Neural cell (in vitro differentiated cells): Measurements from ENCODE around the gene RPL36. TPM values are rescaled to one million over a fixed set of nuclear protein-coding genes. Genes with fewer than 3 reads are reported as not detected.

Experiments
- H2AFZ ChIP-seq: fragments of 200-600, 300-800 bp; sonication (generic), shearing (Covaris generic); 2 replicates; pipeline ENCODE4 v1.6.0; 2014; ENCODE audit warnings: low read depth, mild to moderate bottlenecking, antibody characterized with exemption, low read length, moderate library complexity
- H3F3A ChIP-seq: fragments of 200-600 bp; shearing (Covaris generic); 2 replicates; pipeline ENCODE4 v1.6.1; 2016; ENCODE audit warnings: mild to moderate bottlenecking, moderate library complexity, mixed read lengths, antibody characterized with exemption, low read length; ENCODE audit not compliant: insufficient read depth, poor library complexity, severe bottlenecking
- H3K27ac ChIP-seq: fragments of 200-600, 300-800 bp; sonication (generic), shearing (Covaris generic); 2 replicates; pipeline ENCODE4 v1.5.1; 2014; ENCODE audit warnings: mild to moderate bottlenecking, low read length, moderate library complexity
- H3K27me3 ChIP-seq: fragments of 300-800, 200-600 bp; sonication (generic), shearing (Covaris generic); 2 replicates; pipeline ENCODE4 v1.6.0; 2014; ENCODE audit warnings: mild to moderate bottlenecking, low read depth, low read length, moderate library complexity; ENCODE audit not compliant: insufficient read depth
- H3K36me3 ChIP-seq: fragments of 300-800, 200-600 bp; sonication (generic), shearing (Covaris generic); 2 replicates; pipeline ENCODE4 v1.5.1; 2014; ENCODE audit warnings: mild to moderate bottlenecking, antibody characterized with exemption, low read length, moderate library complexity; ENCODE audit not compliant: insufficient read depth
- H3K4me2 ChIP-seq: fragments of 300-800, 200-600 bp; sonication (generic), shearing (Covaris generic); 2 replicates; pipeline ENCODE4 v1.6.0; 2014; ENCODE audit warnings: mild to moderate bottlenecking, low read length
- H3K4me3 ChIP-seq: fragments of 300-800, 200-600 bp; sonication (generic), shearing (Covaris generic); 2 replicates; pipeline ENCODE4 v1.5.1; 2014; ENCODE audit warnings: mild to moderate bottlenecking, low read length, moderate library complexity
- H3K79me2 ChIP-seq: fragments of 200-600 bp; shearing (Covaris generic); replicated peaks from 2 replicates; pipeline ENCODE4 v1.6.0; 2014; ENCODE audit warnings: mild to moderate bottlenecking, low read length, moderate library complexity; ENCODE audit not compliant: insufficient read depth
- H3K9ac ChIP-seq: fragments of 300-800, 200-600 bp; sonication (generic), shearing (Covaris generic); 2 replicates; pipeline ENCODE4 v1.6.1; 2016; ENCODE audit warnings: mild to moderate bottlenecking, low read length, mixed read lengths
- H3K9me2 ChIP-seq: fragments of 200-600 bp; shearing (Covaris generic); 2 replicates; pipeline ENCODE4 v1.6.1; 2016; ENCODE audit warnings: mild to moderate bottlenecking, low read length, mixed read lengths; ENCODE audit not compliant: insufficient read depth
- H3K9me3 ChIP-seq: fragments of 200-600, 300-800 bp; sonication (generic), shearing (Covaris generic); 2 replicates; pipeline ENCODE4 v1.6.1; 2016; ENCODE audit warnings: mild to moderate bottlenecking, mixed run types, low read length, moderate library complexity, mixed read lengths
- H4K20me1 ChIP-seq: fragments of 200-600 bp; shearing (Covaris generic); 2 replicates; pipeline ENCODE4 v1.6.1; 2016; ENCODE audit warnings: mild to moderate bottlenecking, mixed run types; ENCODE audit not compliant: insufficient read depth
- EP300 ChIP-seq: fragments of 450-650 bp; conservative IDR thresholded peaks from 2 replicates; pipeline ENCODE4 v1.6.1; 2014; ENCODE audit warnings: antibody characterized with exemption, mild to moderate bottlenecking, moderate library complexity; ENCODE audit not compliant: poor library complexity, severe bottlenecking
- EZH2 ChIP-seq: fragments of 200-600, 300-800 bp; shearing (Covaris generic), sonication (generic); IDR thresholded peaks from 2 replicates; pipeline ENCODE4 v1.6.1; 2014; ENCODE audit warnings: antibody characterized with exemption, low read length, borderline replicate concordance, mild to moderate bottlenecking; ENCODE audit not compliant: insufficient read depth, poor library complexity, severe bottlenecking
- MXI1 ChIP-seq: fragments of 450-650 bp; conservative IDR thresholded peaks from 2 replicates; pipeline ENCODE4 v1.6.1; 2014; ENCODE audit warnings: antibody characterized with exemption, mild to moderate bottlenecking; ENCODE audit not compliant: poor library complexity, severe bottlenecking
- POLR2AphosphoS5 ChIP-seq: IDR thresholded peaks from 2 replicates; pipeline ENCODE4 v1.6.1; 2012
- RAD21 ChIP-seq: fragments of 450-650 bp; conservative IDR thresholded peaks from 2 replicates; pipeline ENCODE4 v1.6.1; 2014; ENCODE audit warnings: antibody characterized with exemption, mild to moderate bottlenecking, moderate library complexity
- SMC3 ChIP-seq: fragments of 450-650 bp; conservative IDR thresholded peaks from 2 replicates; pipeline ENCODE4 v1.6.1; 2014; ENCODE audit warnings: antibody characterized with exemption, mild to moderate bottlenecking, moderate library complexity; ENCODE audit not compliant: poor library complexity
- TAF1 ChIP-seq: IDR thresholded peaks from 2 replicates; pipeline ENCODE4 v1.6.1; 2012; ENCODE audit warnings: low read depth
- polyA plus RNA-seq: library from polyadenylated mRNA; depleted of rRNA; stranded (reverse); fragments of >200 nt; gene quantifications from 2 replicates; pipeline ENCODE4 v1.2.3, GENCODE V29; 2014
- TF ChIP-seq, protein P1 (sequence below): IDR thresholded peaks from 2 replicates; pipeline ENCODE4 v1.6.1; 2012; ENCODE audit warnings: borderline replicate concordance
- TF ChIP-seq, protein P2 (sequence below): fragments of 450-650 bp; IDR thresholded peaks from 2 replicates; pipeline ENCODE4 v1.5.1; 2014; ENCODE audit warnings: antibody characterized with exemption, mild to moderate bottlenecking, moderate library complexity; ENCODE audit not compliant: poor library complexity, severe bottlenecking

RPL36 gene
- polyA plus RNA-seq, 1 donor from 2014 or later: 358 TPM

DNA sequence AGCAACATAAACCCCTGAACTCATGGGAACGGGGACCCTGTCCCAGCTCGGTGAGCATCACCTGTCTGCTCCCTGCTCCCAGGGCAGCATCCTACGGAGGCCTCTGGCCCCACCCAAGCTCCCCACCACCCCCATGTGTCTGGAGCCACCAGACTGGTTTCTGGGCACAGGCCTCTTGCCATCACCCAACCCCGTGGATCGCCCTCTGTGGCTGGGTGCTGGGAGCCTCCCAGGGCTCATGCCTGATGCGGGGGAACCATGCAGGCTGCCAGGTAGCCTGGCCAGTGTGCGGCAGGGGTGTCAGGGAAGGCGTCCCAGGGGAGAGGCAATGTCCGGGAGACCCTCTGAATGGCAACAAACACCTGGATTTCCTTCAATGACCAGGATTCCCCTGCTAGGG is 12.5 kb upstream of the RPL36 start:
- Histone ChIP-seq H3K4me3 (no peak overlapping the region), H3K9me3 (no peaks in the 10 kb centered on the region), H3F3A (no peaks in the 10 kb centered on the region), H3K9ac (no peak overlapping the region), H3K27ac (no peak overlapping the region), H4K20me1 (no peaks in the 10 kb centered on the region), H2AFZ (no peak overlapping the region), H3K4me2 (no peak overlapping the region), H3K36me3 (no peaks in the 10 kb centered on the region), H3K9me2 (no peaks in the 10 kb centered on the region), H3K79me2 (peaks cover 12% of the 10 kb centered on the region), H3K27me3 (no peaks in the 10 kb centered on the region)
- TF ChIP-seq POLR2AphosphoS5: no peak
- TF ChIP-seq EZH2: no peak
- TF ChIP-seq TAF1: no peak
- no peak for TF ChIP-seq EP300
- TF ChIP-seq, protein P1, sequence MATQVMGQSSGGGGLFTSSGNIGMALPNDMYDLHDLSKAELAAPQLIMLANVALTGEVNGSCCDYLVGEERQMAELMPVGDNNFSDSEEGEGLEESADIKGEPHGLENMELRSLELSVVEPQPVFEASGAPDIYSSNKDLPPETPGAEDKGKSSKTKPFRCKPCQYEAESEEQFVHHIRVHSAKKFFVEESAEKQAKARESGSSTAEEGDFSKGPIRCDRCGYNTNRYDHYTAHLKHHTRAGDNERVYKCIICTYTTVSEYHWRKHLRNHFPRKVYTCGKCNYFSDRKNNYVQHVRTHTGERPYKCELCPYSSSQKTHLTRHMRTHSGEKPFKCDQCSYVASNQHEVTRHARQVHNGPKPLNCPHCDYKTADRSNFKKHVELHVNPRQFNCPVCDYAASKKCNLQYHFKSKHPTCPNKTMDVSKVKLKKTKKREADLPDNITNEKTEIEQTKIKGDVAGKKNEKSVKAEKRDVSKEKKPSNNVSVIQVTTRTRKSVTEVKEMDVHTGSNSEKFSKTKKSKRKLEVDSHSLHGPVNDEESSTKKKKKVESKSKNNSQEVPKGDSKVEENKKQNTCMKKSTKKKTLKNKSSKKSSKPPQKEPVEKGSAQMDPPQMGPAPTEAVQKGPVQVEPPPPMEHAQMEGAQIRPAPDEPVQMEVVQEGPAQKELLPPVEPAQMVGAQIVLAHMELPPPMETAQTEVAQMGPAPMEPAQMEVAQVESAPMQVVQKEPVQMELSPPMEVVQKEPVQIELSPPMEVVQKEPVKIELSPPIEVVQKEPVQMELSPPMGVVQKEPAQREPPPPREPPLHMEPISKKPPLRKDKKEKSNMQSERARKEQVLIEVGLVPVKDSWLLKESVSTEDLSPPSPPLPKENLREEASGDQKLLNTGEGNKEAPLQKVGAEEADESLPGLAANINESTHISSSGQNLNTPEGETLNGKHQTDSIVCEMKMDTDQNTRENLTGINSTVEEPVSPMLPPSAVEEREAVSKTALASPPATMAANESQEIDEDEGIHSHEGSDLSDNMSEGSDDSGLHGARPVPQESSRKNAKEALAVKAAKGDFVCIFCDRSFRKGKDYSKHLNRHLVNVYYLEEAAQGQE: no peak
- TF ChIP-seq SMC3: no peak
- TF ChIP-seq MXI1: no peak
- TF ChIP-seq, protein P2, sequence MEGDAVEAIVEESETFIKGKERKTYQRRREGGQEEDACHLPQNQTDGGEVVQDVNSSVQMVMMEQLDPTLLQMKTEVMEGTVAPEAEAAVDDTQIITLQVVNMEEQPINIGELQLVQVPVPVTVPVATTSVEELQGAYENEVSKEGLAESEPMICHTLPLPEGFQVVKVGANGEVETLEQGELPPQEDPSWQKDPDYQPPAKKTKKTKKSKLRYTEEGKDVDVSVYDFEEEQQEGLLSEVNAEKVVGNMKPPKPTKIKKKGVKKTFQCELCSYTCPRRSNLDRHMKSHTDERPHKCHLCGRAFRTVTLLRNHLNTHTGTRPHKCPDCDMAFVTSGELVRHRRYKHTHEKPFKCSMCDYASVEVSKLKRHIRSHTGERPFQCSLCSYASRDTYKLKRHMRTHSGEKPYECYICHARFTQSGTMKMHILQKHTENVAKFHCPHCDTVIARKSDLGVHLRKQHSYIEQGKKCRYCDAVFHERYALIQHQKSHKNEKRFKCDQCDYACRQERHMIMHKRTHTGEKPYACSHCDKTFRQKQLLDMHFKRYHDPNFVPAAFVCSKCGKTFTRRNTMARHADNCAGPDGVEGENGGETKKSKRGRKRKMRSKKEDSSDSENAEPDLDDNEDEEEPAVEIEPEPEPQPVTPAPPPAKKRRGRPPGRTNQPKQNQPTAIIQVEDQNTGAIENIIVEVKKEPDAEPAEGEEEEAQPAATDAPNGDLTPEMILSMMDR: no peak
- TF ChIP-seq RAD21: no peak

DNA sequence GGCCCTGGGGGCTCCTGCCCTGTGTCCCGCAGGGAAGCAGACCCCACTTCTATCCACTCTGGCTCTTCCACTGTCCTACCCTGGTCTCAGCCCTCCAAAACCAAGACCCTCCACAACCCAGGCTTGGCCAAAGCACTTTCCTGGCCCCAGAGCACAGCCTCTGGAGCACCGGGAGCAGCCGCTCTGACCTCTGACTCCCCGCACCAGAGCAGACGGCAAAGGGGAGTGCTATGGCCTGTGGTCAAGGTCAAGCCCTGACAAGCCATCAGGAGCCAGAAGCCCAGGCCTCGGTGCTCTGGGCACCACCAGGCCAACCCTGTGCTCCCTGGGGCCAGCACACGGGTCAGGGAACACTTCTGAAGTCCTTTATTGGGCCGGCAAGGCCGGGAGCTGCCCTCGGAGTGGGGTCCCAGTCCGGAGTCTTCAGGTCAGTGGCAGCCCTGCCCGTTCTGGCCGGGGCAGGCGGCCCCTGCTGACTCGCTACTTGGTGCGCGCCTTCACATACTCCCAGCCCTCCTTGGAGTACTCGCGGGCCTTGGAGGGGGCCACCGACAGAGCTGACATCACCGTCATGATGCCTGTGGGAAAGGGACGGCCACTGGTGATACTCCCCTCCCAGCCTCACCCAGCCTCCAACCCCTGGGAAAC is 11.9 kb upstream of the RPL36 start:
- Histone ChIP-seq H3K79me2 (peaks cover 18% of the 10 kb centered on the region), H3K4me2 (no peak overlapping the region), H3K4me3 (no peak overlapping the region), H3F3A (no peaks in the 10 kb centered on the region), H3K9me3 (no peaks in the 10 kb centered on the region), H4K20me1 (no peaks in the 10 kb centered on the region), H3K9ac (no peak overlapping the region), H2AFZ (no peak overlapping the region), H3K36me3 (no peaks in the 10 kb centered on the region), H3K27me3 (no peaks in the 10 kb centered on the region), H3K9me2 (no peaks in the 10 kb centered on the region), H3K27ac (no peak overlapping the region)
- no peak for TF ChIP-seq TAF1
- TF ChIP-seq SMC3: no peak
- TF ChIP-seq POLR2AphosphoS5: no peak
- no peak for TF ChIP-seq EP300
- TF ChIP-seq, protein P2: no peak
- no peak for TF ChIP-seq RAD21
- TF ChIP-seq EZH2: no peak
- no peak for TF ChIP-seq MXI1
- TF ChIP-seq, protein P1: no peak
